ENCODE data around the gene ERGIC3.
A peak's percentile ranks its signal among the peaks of the same experiment; 100 is the strongest.
"Not testable (repeated sequence)": the region's sequence is repeated elsewhere in the genome, so short reads cannot be mapped to it uniquely, and the experiment has no call there.

ERGIC3 gene

GRCh38 chr20:35517767-35518166 is 24.1 kb upstream of the ERGIC3 start:
- DNase-seq (ENCODE audit: low read depth in 2 of 2), result not testable (repeated sequence)

DNA sequence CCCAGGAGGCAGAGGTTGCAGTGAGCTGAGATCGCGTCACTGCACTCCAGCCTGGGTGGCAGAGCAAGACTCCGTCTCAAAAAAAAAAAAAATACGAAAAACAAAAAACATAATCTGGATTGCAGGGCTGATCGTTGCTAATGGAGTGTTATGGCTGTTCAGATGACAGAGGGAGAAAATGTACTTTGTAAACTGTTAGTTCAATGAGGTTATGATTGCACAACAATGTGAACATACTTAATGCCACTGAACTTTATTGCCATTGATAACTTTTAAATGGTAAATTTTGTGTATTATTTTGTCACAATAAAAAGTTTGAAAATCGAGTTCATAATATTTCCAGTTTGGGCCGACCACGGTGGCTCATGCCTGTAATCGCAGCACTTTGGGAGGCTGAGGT is 22.9 kb upstream of the ERGIC3 start:
- no peak for DNase-seq (ENCODE audit: low read depth in 2 of 2)

- peak in 1 of 2 donors; percentile 15 for DNase-seq (ENCODE audit: low read depth in 2 of 2)
Observed at GRCh38 chr20:35523298-35523888, 18.5 kb upstream of the ERGIC3 start.

GRCh38 chr20:35525639-35526038 is 16.2 kb upstream of the ERGIC3 start:
- no peak for DNase-seq (ENCODE audit: low read depth in 2 of 2)

DNA sequence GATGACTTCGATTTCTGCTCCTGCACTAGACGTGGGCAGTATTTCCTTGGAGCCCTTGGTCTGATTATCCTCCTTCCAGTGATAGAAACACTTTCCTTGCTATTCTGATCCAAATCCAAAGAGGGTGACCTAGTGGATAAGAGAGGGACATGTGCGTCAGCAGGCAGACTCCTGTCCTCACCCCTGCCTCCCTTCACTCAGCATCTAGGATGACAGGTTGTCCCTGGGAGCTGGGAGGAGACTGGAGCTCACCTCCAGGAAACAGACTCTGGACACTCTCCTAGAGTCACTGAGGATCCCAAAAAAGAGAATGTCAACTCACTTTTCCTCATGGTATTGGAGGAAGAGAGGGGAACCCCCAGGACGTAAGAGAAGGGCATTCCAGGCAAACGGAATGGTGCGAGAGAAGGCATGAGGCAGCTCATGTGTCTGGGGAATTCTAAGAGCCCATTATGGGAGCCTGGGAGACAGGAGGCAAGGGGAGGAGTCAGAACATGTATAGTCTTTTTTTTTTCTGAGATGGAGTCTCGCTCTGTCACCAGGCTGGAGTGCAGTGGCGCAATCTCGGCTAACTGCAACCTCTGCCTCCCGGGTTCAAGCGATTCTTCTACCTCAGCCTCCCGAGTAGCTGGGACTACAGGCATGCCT is 14.6 kb upstream of the ERGIC3 start:
- DNase-seq (ENCODE audit: low read depth in 2 of 2), result no peak

- DNase-seq (ENCODE audit: low read depth in 2 of 2), result no peak
Observed at GRCh38 chr20:35529552-35529951, 12.3 kb upstream of the ERGIC3 start, which contains the start of gene C20orf173. TSS of gene C20orf173 (minus strand) at chr20:35529652. CDS start at chr20:35529373, 279 bp downstream.

- no peak for DNase-seq (ENCODE audit: low read depth in 2 of 2)
Observed at GRCh38 chr20:35539756-35540212, 2.1 kb upstream of the ERGIC3 start.

- DNase-seq (ENCODE audit: low read depth in 2 of 2), result no peak
Observed at GRCh38 chr20:35541118-35541782, 628 bp upstream of the ERGIC3 start.

DNA sequence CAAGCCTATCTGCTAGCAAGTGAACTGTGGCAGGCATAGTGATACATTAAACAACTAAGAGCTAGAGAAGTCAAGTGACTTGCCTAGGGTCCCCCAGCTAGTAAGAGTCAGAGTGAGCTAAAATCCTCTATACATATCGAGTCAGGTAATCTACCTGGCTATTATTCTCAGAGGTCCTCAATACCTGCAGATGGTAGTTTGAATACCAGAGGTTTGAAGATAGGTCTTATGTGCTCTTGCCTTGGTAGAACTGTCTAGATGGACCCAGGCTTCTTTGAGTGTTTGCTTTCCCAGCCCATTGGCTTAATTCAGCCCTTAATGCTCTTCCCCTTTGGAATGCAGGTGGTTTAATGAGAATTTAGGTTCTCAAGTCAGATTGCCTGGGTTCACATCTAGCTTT is 1.1 kb downstream of the ERGIC3 start:
- no peak for DNase-seq (ENCODE audit: low read depth in 2 of 2)

DNA sequence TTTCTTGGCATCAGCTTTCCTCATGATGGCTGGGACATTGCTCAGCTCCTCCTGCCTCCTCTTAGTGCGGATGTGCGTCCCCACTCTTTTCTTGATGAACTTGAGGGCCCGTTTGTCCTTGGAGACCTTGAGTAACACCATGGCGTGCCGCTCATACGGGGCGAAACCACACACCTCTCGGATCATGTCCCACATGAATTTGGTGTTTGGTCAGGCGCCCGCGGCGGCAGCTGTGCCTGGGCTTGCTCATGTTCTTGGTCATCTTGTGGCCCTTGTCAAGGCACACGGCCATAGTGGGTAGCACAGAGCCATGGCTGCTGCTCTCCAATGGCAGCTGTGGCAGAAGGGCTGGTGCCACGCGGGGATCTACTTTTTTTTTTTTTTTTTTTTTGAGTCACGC is 2.6 kb downstream of the ERGIC3 start:
- DNase-seq (ENCODE audit: low read depth in 2 of 2), result no peak

DNA sequence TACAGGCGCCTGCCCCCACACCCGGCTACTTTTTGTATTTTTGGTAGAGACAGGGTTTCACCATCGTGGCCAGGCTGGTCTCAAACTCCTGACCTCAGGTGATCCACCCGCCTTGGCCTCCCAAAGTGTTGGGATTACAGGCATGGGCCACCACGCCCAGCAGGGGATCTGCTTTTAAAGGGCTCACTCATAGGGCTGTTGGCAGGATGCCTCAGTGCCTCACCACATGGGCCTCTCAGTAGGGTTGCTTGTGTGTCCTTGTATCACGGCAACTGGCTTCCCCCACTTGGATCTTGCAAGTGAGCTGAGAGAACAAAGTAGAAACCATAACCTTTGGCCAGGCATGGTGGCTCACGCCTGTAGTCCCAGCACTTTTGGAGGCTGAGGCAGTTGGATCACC is 3.1 kb downstream of the ERGIC3 start:
- not testable (repeated sequence) for DNase-seq (ENCODE audit: low read depth in 2 of 2)

DNA sequence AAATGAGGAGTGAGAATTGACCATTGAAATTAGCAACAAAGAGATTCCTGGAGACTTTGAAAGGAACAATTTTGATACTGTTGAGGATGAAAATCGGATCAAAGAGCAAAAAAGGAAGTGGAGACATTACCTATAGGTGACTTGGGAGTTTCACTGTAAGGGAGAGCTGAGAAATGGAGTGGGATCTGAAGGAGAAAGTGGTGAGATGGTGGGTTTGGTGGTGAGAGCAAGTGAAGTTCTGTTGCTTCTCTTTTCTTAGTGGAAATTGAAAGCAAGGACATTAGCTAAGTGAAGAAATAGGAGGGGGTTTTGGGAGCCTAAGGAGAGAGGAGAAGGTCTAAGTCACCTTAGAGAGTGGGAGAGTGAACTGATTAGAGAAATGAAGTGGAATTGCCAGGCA is 4.2 kb downstream of the ERGIC3 start:
- no peak for DNase-seq (ENCODE audit: low read depth in 2 of 2)

GRCh38 chr20:35547329-35547728 is 5.5 kb downstream of the ERGIC3 start:
- no peak for DNase-seq (ENCODE audit: low read depth in 2 of 2)

- no peak for DNase-seq (ENCODE audit: low read depth in 2 of 2)
Observed at GRCh38 chr20:35551503-35551902, 9.6 kb downstream of the ERGIC3 start.

DNA sequence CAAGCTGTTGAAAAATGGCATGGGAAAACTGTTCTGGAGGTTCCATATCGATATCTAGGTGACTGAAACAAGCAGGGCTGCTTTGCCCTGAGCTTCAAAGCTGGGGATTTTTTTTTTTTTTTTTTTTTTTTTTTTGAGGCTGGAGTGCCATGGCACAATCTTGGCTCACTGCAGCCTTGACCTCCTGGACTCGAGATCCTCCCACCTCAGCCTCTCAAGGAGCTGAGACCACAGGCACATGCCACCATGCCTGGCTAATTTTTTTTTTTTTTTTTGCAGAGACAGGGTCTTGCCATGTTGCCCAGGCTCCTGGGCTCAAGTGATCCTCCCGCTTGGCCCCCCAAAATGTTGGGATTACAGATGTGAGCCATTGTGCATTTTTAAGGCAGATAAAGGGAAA is 11.0 kb downstream of the ERGIC3 start:
- no peak for DNase-seq (ENCODE audit: low read depth in 2 of 2)

DNA sequence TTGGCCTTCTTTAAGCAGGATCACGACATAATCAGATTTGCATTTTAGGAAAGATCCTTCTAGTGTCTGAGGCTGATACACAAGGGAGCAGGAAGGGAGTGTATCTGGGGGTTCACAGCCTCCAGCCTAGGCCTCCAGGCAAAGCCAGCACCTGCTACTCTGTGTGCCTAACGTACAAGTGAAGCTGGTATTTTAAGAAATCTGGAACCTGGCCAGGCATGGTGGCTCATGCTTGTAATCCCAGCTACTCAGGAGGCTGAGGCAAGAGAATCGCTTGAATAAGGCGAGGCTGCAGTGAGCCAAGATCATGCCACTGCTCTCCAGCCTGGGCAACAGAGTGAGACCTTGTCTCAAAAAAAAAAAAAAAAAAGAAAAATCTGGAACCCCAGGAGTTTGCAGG is 13.6 kb downstream of the ERGIC3 start:
- DNase-seq (ENCODE audit: low read depth in 2 of 2), result not testable (repeated sequence)

DNA sequence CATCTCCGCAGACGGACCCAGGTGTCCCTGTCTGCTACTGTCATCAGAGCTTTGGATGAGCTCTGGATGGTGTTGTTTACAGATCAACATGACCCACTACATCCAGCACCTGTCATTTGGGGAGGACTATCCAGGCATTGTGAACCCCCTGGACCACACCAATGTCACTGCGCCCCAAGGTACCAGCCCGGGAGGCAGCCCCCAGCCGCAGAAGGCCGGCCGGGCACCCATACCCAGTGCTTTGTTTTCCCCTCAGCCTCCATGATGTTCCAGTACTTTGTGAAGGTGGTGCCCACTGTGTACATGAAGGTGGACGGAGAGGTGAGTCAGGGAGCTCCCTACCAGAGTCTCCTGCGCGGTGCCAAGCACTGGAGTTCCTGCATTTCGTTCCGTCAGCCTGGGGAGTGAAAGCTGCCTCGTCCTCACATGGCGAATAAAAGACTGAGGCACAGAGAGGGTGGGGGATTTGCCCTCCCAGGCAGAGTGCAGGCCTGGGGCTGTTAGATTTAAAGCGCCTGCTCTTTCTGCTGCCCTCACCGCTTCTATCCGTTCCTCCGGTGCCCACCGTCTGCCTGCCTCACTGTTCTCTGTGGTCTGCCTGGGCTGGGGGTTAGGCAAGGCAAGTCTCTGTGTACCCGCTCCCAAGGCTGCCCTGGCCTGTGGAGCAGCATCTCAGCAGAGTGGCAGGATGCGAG is 14.2 kb downstream of the ERGIC3 start:
- no peak for DNase-seq (ENCODE audit: low read depth in 2 of 2)

DNA sequence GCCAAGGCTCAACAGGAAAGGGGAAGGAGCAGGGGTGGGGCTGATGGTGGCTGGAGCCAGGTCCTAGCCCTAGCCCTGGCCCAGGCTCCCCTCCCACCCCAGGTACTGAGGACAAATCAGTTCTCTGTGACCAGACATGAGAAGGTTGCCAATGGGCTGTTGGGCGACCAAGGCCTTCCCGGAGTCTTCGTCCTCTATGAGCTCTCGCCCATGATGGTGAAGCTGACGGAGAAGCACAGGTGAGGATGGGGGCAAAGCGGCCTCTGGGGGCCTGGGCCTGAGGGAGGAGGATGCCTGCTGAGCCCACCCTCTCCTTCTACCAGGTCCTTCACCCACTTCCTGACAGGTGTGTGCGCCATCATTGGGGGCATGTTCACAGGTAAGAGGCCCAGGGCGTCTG is 15.0 kb downstream of the ERGIC3 start:
- no peak for DNase-seq (ENCODE audit: low read depth in 2 of 2)

DNA sequence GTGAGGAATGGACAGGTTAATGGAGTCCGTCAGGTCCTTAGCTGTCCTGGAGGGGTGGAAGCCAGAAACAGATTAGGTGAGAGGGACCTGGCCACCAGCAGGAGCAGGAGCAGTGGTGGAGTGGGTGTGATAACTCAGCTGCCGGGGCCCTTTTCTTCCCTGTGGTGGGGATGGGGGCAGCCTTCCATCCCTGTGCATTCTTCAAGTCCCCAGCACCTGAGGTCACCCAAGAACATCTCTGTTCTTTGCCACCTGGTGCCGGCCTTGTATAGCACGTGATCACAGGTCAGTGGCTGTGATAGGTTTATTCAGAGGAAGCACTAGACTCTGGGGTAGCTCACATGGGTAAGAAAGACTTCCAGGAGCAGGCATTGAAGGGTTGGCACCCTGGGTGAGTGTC is 16.6 kb downstream of the ERGIC3 start:
- no peak for DNase-seq (ENCODE audit: low read depth in 2 of 2)

DNA sequence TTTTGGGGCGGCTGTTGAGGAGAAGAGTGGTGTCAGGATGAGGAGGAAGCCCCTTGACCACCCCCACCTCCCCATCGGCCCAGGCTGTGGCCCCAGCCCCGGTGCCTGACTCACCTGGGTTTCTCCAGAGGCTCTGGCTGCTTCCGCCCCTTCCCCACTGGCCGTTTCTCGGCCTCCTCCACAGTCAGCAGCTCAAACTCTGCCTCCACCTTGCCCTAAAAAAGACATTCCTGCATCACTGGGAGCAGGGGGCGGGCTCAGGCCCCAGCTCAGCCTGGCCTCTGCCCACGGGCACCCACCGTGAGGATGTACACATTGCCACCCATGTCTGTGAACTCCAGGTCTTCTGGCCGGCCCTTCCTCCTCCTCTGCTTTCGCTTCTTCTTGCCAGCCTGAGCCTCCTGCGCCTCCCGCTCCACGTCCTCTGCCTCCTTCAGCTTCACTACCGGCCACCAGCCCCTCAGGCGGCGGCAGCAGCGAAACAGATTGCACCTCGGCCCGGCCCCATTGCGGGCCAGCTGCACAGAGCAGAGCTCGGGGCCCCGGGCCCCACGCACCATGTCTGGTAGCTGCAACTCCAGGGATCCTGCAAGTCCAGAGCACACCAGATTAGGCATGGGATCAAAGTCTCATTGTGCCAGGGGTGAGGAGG is 17.3 kb downstream of the ERGIC3 start:
- DNase-seq (ENCODE audit: low read depth in 2 of 2), result no peak

- no peak for DNase-seq (ENCODE audit: low read depth in 2 of 2)
Observed at GRCh38 chr20:35560105-35560511, 18.2 kb downstream of the ERGIC3 start.

DNA sequence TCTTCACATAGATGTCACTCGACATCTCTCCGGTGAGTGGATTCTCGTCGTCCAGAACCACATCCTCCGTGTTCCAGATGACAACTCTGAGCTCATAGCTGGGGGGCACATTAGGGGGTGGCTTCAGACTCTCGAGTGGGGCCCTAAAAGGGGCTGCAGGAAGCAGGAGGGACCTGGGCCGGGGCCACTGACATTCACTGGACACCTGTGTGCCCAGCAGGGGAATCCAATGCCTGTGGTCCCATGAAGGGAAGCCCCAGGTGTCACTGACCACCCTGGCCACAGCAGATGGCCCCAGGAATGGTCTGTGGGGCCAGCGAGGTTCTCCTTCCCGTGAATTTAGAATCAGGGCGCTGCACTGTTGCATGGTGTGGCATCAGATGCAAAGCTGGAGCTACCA is 18.7 kb downstream of the ERGIC3 start:
- DNase-seq (ENCODE audit: low read depth in 2 of 2), result no peak

Data from activated CD4-positive, alpha-beta T cell treated with anti-CD3 and anti-CD28 coated beads for 24 hours (primary cell).